Vagina (tissue), 2 donors: ENCODE measurements around the gene DDX54. TPM values are rescaled to one million over a fixed set of nuclear protein-coding genes. Genes with fewer than 3 reads are reported as not detected.

Source experiments
- DNase-seq, 2 donors: peaks; one replicate each; pipeline ENCODE4 v3.0.0-alpha.2; 2017; ENCODE audit errors: extremely low spot score in 2 of 2
- H3K27ac ChIP-seq: fragments of 200-600 bp; sonication (generic); one replicate; pipeline ENCODE4 v1.5.1; 2019
- H3K27me3 ChIP-seq: fragments of 200-600 bp; sonication (generic); one replicate; pipeline ENCODE4 v1.5.1; 2019
- H3K36me3 ChIP-seq, 2 donors: fragments of 200-600 bp; sonication (generic); one replicate each; pipeline ENCODE4 v1.5.1; 2017 to 2019
- H3K4me1 ChIP-seq: fragments of 200-600 bp; sonication (generic); one replicate; pipeline ENCODE4 v1.5.1; 2019
- H3K4me3 ChIP-seq, 2 donors: fragments of 200-600 bp; sonication (generic); 1 replicate in 1 of 2; 2 replicates in 1 of 2; pipeline ENCODE4 v1.5.1; 2016 to 2019
- H3K9me3 ChIP-seq: fragments of 200-600 bp; sonication (generic); one replicate; pipeline ENCODE4 v1.5.1; 2019
- CTCF ChIP-seq, 3 experiments: fragments of 450-650 bp in 2 of 3; fragments of 200-600 bp in 1 of 3; sonication (generic) in 1 of 3; IDR thresholded peaks; one replicate each; pipeline ENCODE4 v1.5.1; 2017 to 2019; ENCODE audit warnings: antibody characterized with exemption in 3 of 3, mild to moderate bottlenecking in 2 of 3, moderate library complexity in 2 of 3
- POLR2A ChIP-seq, 2 donors: fragments of 450-650 bp; IDR thresholded peaks; one replicate each; pipeline ENCODE4 v1.6.1; 2017; ENCODE audit warnings: antibody characterized with exemption in 2 of 2, mild to moderate bottlenecking in 2 of 2, moderate library complexity in 2 of 2
- POLR2AphosphoS5 ChIP-seq, 2 donors: sonication (generic); formaldehyde crosslinking; IDR thresholded peaks; one replicate each; pipeline ENCODE4 v1.9.0; 2017; ENCODE audit warnings: antibody characterized with exemption in 2 of 2, mild to moderate bottlenecking in 2 of 2, low read depth in 1 of 2; ENCODE audit not compliant: insufficient read depth in 1 of 2
- intact Hi-C: fragments of 100-400 bp; cut with DNase I; formaldehyde crosslinking; loops from one replicate; pipeline ENCODE4 v1.15.1; 2023
- total RNA-seq: library from RNA; depleted of rRNA; stranded (reverse); fragments of >200 nt; gene quantifications from one replicate; pipeline ENCODE4 v1.2.3, GENCODE V29; 2016

Gene DDX54
- 52.5 TPM for total RNA-seq

- H3K4me1 ChIP-seq: peaks cover 31% of the 10 kb centered on the region
- H3K4me3 ChIP-seq: peak within 1 kb of the TSS; percentile 80 to 88
- no peaks in the 10 kb centered on the region for H3K9me3 ChIP-seq
- intact Hi-C loops: no loop called here
- H3K27me3 ChIP-seq: no peaks in the 10 kb centered on the region
- TF ChIP-seq POLR2A (IDR thresholded peaks at IDR 0.05) (no peak), CTCF (IDR thresholded peaks at IDR 0.05) (peak in 1 of 3 experiments; percentile 1), POLR2AphosphoS5 (IDR thresholded peaks at IDR 0.05; ENCODE audit: insufficient read depth in 1 of 2, low read depth in 1 of 2) (peak; percentile 13 to 89)
- H3K27ac ChIP-seq: peak within 1 kb of the TSS; percentile 80
- DNase-seq: no peak
- H3K36me3 ChIP-seq: peaks cover 0 to 2% of the 10 kb centered on the region in 2 donors
Measured at GRCh38 chr12:113185180-113186032, at the start of gene DDX54, which contains the start of gene RITA1. DDX54 (minus strand) TSS chr12:113185478; CDS start chr12:113185451, 27 bp downstream. RITA1 (plus strand) TSS chr12:113185721; CDS start chr12:113186747, 1,026 bp downstream.

- intact Hi-C loops: loop anchor here (1.0 kb wide), 1 partner anchor 31 kb away; no protein-coding TSS in a partner anchor
- TF ChIP-seq POLR2A (IDR thresholded peaks at IDR 0.05) (no peak), POLR2AphosphoS5 (IDR thresholded peaks at IDR 0.05; ENCODE audit: insufficient read depth in 1 of 2, low read depth in 1 of 2) (no peak), CTCF (IDR thresholded peaks at IDR 0.05) (no peak)
- no peak for DNase-seq
- H3K36me3 ChIP-seq: peaks cover 0 to 41% of the 10 kb centered on the region in 2 donors
- H3K27ac ChIP-seq: no peak overlapping the region
- peaks cover 55% of the 10 kb centered on the region for H3K4me1 ChIP-seq
- no peaks in the 10 kb centered on the region for H3K27me3 ChIP-seq
- no peaks in the 10 kb centered on the region for H3K9me3 ChIP-seq
- no peak overlapping the region for H3K4me3 ChIP-seq
Measured at GRCh38 chr12:113234483-113234882, 49.2 kb upstream of the DDX54 start.

- DNase-seq: no peak
- TF ChIP-seq POLR2AphosphoS5 (IDR thresholded peaks at IDR 0.05; ENCODE audit: insufficient read depth in 1 of 2, low read depth in 1 of 2) (no peak), CTCF (IDR thresholded peaks at IDR 0.05) (no peak), POLR2A (IDR thresholded peaks at IDR 0.05) (no peak)
- Histone ChIP-seq H3K36me3 (peaks cover 0 to 41% of the 10 kb centered on the region in 2 donors), H3K27me3 (no peaks in the 10 kb centered on the region), H3K4me3 (no peak overlapping the region), H3K4me1 (peaks cover 54% of the 10 kb centered on the region), H3K9me3 (no peaks in the 10 kb centered on the region), H3K27ac (no peak overlapping the region)
- intact Hi-C loops: loop anchor here (1.0 kb wide), 1 partner anchor 31 kb away; no protein-coding TSS in a partner anchor
Measured at GRCh38 chr12:113233967-113234366, 48.7 kb upstream of the DDX54 start.

GRCh38 chr12:113232840-113233585, 47.7 kb upstream of the DDX54 start:
- Histone ChIP-seq H3K4me3 (no peak overlapping the region), H3K27ac (no peak overlapping the region), H3K9me3 (no peaks in the 10 kb centered on the region), H3K36me3 (peaks cover 0 to 44% of the 10 kb centered on the region in 2 donors), H3K4me1 (peaks cover 45% of the 10 kb centered on the region), H3K27me3 (no peaks in the 10 kb centered on the region)
- DNase-seq: no peak
- TF ChIP-seq POLR2AphosphoS5 (IDR thresholded peaks at IDR 0.05; ENCODE audit: insufficient read depth in 1 of 2, low read depth in 1 of 2) (peak in 1 of 2 donors; percentile 22), POLR2A (IDR thresholded peaks at IDR 0.05) (no peak), CTCF (IDR thresholded peaks at IDR 0.05) (no peak)
- intact Hi-C loops: no loop called here
